Activated gamma-delta T cell treated with Interleukin-2 at 50 U/mL for 16 hours (primary cell): Measurements from ENCODE around the gene PRTG.
"Not testable (repeated sequence)": the region's sequence is repeated elsewhere in the genome, so short reads cannot be mapped to it uniquely, and the experiment has no call there.

Experiments used
- DNase-seq: peaks from one replicate; pipeline ENCODE4 v3.0.0-alpha.2; 2020

The PRTG gene

GRCh38 chr15:55694652-55695150, 48.3 kb downstream of the PRTG start:
- no peak for DNase-seq

GRCh38 chr15:55693116-55693515, 49.8 kb downstream of the PRTG start:
- DNase-seq = not testable (repeated sequence)

- DNase-seq = no peak
Observed at GRCh38 chr15:55687792-55688191, 55.2 kb downstream of the PRTG start.

- DNase-seq = no peak
Observed at GRCh38 chr15:55685286-55685685, 57.7 kb downstream of the PRTG start.

GRCh38 chr15:55683376-55683775, 59.6 kb downstream of the PRTG start:
- no peak for DNase-seq

- DNase-seq = no peak
Observed at GRCh38 chr15:55681631-55682030, 61.3 kb downstream of the PRTG start.

- no peak for DNase-seq
Observed at GRCh38 chr15:55676507-55676906, 66.4 kb downstream of the PRTG start.

GRCh38 chr15:55673287-55673686, 69.7 kb downstream of the PRTG start:
- no peak for DNase-seq

- no peak for DNase-seq
Observed at GRCh38 chr15:55669270-55669669, 73.7 kb downstream of the PRTG start.

GRCh38 chr15:55665605-55666227, 77.2 kb downstream of the PRTG start:
- no peak for DNase-seq

- DNase-seq = no peak
Observed at GRCh38 chr15:55661428-55661827, 81.5 kb downstream of the PRTG start.

- no peak for DNase-seq
Observed at GRCh38 chr15:55660153-55660552, 82.8 kb downstream of the PRTG start.

GRCh38 chr15:55659481-55659880, 83.5 kb downstream of the PRTG start:
- DNase-seq = no peak

GRCh38 chr15:55658886-55659285, 84.1 kb downstream of the PRTG start:
- DNase-seq = no peak

- DNase-seq = no peak
Observed at GRCh38 chr15:55654561-55655031, 88.4 kb downstream of the PRTG start.

GRCh38 chr15:55652909-55653495, 90.0 kb downstream of the PRTG start:
- no peak for DNase-seq

- DNase-seq = no peak
Observed at GRCh38 chr15:55652359-55652758, 90.6 kb downstream of the PRTG start.

- DNase-seq = no peak
Observed at GRCh38 chr15:55649058-55649423, 93.9 kb downstream of the PRTG start.

GRCh38 chr15:55638764-55639163, 104.2 kb downstream of the PRTG start:
- DNase-seq = no peak

- no peak for DNase-seq
Observed at GRCh38 chr15:55637086-55637485, 105.9 kb downstream of the PRTG start.

GRCh38 chr15:55633731-55634130, 109.2 kb downstream of the PRTG start:
- DNase-seq = no peak

GRCh38 chr15:55632434-55632833, 110.5 kb downstream of the PRTG start:
- DNase-seq = no peak

- DNase-seq = no peak
Observed at GRCh38 chr15:55630858-55631257, 112.1 kb downstream of the PRTG start.

GRCh38 chr15:55628369-55628730, 114.6 kb downstream of the PRTG start:
- DNase-seq = no peak
